HG02763 (cell line): ENCODE measurements around the gene SEC14L3.

Source experiments
- ATAC-seq: cut with Tn5 transposase; IDR thresholded peaks from one replicate; pipeline ENCODE4 v1.9.1; 2021; ENCODE audit warnings: mild to moderate bottlenecking, moderate library complexity; ENCODE audit not compliant: unreplicated experiment

The SEC14L3 gene

DNA sequence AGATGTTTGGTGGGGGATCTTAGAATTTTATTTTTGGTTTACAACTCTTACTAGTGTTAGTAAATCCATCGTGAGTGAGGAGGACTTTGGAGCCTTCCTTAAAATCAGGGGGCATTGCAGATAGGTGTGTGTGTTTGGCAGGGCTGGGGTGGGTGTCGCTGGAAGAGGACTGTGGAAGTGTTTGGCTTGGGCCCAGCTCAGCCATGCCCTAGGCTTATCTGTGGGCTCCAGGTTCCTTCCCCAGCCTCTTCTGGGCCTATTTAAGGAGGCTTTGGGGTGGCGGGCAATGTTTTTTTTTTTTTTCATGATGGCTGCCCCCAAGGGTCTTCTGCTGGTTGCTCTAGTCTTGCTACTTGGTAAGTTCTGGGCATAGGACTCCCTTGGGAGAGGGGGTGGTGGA, 24.2 kb downstream of the SEC14L3 start:
- no peak for ATAC-seq

DNA sequence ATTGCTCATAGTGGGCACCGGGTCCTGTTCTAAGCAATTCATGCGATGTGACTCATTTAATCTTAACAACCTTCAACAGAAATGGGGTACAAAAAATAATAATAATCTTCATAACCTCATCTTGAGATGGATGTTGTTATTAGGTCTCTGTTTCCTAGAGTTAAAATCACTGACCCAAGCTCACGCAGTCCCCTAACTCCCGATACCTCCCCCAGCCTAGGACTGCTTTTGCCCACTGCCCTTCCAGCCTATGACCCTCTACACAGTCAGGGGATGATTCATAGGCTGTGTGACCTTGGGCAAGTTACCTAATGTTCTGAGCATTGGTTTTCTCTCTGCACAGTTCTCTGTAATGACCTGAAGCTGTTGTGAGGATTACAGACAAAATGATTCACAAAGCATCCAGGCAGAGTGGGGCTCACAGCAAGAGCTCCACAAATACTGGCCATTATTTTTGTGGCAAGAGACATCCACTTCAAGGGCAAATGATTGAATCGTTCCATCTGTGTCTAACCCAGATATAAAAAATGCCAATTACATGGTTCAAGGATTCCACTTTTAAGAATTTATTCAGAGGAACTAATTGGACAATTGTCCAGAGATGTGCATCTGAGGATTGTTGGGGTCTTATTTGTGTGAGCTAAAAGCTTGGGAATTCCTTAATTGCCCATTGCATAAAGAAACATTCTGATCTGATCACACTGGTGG, 26.2 kb downstream of the SEC14L3 start:
- ATAC-seq: no peak

DNA sequence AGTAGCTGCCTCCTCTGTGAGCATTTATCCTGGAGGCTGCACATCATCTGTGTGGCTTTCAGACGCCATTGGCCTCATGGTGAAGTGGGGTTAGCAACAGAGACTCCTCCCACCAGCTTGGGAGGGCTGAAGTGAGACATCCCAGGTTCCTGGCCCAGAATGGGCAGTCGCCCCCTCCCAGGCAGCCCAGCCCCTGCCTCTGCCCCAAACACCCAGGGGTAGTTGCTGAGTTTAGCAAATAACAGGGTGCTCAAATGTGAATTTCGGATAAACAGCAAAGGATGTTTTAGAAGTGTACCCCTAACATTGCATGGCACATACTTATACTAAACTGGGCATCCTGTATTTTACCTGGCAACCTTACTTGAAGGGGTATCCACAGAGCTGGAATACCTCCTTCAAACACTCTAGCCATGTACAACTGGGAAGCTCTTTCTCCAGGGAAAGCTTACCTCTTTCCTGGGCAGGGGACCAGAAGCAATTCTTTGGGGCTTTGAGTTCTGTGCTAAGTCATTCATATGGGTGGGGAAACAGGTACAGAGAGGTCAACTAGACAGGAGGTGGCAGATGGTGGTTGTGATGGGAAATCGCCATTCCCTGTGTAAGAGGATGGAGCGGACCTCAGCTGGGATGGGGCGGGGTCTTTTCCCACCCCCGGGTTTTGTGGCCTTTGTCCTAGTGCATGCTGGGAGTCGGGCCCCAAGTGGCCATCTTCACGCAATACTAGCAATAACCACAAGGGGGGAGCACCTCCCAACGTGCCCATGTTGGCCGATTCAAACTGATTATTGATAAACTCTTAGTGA, 27.0 kb downstream of the SEC14L3 start:
- no peak for ATAC-seq

DNA sequence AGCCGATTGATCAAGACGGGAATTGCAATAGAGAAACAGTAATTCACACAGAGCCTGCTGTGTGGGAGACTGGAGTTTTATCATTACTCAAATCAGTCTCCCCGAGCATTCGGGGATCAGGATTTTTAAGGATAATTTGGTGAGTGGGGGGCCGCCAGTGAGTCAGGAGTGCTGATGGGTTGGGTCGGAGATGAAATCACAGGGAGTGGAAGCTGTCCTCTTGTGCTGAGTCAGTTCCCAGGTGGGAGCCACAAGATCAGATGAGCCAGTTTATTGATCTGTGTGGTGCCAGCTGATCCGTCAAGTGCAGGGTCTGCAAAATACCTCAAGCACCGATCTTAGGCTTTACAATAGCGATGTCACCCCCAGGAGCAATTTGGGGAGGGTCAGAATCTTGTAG, 30.7 kb downstream of the SEC14L3 start:
- ATAC-seq: no peak

DNA sequence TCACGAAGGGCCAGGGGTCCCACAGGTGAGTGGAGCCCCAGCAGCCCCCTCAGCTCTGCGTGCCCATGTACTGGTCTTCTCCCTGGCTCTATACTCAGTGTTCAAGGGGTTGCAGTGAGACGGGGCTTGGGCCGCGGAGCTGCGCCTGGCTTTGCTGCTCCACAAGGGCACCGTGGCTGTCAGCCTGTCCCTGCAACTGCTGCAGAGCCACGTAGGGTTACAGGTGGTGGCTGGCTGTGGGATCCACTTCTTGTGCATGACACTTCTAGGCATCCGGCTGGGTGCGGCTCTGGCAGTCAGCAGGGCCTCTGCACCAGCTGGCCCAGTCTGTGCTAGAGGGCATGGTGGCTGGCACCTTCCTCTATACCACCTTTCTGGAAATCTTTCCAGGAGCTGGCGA, 32.0 kb downstream of the SEC14L3 start:
- ATAC-seq: no peak

DNA sequence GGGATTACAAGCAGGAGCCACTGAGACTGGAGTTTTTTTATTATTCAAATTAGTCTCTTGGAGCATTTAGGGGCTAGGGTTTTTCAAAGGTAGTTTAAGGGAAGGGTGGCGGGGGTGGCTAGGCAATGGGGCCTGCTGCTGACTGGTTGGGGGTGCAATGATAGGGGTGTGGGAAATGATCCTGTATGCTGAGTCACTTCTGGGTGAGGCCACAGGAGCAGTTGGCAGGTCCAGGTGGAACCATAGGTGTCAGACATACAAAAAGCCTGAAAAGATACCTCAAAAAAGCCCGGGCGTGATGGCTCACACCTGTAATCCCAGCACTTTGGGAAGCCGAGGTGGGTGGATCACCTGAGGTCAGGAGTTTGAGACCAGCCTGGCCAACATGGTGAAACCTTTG, 32.6 kb downstream of the SEC14L3 start:
- no peak for ATAC-seq

DNA sequence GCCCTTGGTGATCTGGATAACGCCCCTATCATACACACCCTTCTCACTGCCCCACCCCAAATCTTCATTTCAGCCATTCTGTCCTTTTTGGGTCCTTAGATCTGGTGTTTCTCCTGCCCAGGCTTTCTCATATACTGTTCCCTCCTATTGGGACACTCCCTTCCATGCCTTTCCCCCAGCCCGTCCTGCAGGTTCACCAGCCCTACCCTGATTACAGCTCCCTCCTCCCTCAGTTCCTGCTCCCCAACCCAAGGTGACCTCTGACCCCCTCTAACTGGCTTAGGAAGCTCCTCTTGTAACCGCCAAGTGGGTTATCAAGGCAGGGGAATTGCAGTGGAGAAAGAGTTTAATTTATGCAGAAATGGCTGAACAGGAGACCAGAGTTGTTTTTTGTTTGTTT, 33.3 kb downstream of the SEC14L3 start:
- ATAC-seq: no peak

DNA sequence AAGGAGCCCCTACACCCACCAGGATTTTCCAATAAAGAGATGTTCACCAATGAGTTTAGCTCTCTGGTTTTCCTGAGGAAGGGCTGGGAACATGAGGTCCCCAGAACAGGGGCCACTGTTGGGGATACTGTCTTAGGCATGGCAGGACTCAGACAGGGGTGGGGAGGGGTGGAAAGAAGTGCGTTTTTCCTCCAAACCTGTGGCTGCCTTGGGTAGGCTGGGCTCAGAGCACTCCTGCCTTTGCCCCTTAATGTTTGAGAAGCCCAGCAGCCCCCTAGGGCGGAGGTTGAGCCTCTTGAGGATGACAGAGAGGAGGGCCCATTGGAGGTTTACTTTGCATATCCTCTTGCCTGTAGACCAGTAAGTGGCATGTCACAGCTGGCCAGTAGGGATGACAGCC, 35.6 kb downstream of the SEC14L3 start:
- ATAC-seq: no peak

DNA sequence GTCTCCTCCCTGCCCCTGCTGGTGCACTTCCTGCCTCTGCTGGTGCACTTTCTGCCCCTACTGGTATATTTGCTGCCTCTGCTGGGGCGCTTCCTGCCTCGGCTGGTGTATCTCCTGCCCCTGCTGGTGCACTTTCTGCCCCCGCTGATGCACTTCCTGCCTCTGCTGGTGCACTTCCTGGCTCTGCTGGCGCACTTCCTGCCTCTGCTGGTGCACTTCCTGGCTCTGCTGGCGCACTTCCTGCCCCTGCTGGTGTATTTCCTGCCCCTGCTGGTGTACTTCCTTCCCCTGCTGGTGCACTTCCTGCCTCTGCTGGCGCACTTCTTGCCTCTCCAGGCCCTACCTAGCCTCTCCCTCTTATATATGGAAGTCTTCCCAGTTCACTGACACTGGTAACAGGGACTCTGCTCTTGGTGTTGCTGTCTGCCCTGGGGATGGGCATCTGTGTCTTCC, 36.1 kb downstream of the SEC14L3 start:
- no peak for ATAC-seq

DNA sequence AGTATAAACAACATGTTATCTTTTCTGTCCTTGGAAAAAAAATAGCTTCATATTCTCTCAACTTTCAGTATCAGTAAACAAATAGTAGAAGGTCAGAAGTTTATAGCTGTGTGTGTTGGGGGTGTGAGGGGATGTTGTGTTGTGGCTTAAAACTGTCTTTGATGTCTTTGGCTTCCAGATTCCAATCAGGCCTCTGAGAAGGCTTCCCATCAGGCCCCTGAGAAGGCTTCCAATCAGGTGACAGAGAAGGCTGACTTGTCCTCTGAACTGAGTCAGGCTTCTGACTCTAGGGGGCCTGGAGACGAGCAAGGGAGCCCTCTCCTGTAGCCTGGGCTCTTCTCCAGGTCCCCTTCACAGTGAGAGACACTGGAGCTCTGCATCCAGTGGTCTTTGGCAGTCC, 37.0 kb downstream of the SEC14L3 start:
- ATAC-seq: no peak

DNA sequence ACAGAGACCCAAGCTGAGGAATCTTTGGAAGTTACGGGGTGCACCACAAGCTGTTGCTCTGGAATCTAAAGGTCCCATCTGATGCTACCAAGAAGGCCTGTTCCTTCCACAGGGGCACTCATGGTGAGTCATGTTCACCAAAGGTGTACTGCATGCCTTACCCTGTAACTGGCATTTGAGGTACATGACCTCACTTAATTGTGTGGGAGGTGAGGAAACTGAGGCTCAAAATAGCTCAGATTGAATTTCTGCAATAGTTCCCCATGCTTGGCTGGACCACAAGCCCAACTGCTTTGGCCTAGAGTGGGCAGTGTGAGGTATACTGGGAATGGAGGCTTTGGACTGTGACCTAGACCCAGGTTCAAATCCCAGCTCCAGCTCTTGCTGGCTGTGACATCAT, 38.0 kb downstream of the SEC14L3 start:
- no peak for ATAC-seq

DNA sequence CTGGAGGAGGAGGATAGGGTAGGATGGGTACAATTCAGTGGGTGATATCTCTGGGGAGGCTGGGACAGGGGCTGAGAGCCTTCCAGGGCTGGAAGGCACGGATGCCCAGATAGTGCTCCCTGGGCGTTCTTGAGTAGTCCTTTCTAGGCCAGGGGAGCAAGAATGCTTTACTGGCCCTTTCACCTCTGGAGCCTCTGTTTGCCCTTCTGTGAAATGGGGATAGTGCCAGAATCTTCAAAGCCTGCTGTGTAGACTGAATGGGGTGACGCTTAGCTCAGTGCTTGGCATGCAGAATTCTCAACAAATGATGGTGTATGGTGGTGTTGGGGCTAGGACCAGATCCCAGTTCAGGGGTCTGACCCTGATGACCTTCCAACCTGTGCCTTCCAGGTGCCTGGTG, 38.6 kb downstream of the SEC14L3 start:
- no peak for ATAC-seq

DNA sequence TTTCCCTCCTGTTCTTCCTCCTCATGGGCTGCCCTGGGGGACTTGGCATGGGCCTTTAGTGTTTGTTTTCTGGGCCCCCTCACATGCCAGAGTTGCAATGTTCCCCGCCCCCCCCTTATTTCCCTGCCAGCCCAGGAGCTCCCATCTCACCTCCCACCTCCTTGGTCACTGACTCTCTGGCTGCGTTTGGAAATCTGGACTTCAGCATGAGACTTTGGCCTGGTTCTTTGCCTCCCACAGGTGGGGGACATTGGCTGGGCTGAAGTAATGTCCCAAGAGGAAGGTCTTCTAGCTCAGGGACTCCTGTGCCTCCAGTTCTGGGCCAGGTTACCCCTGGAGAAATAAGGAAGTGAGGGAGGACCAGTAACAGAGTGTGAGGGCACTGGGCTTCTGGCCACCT, 39.3 kb downstream of the SEC14L3 start:
- ATAC-seq: no peak

DNA sequence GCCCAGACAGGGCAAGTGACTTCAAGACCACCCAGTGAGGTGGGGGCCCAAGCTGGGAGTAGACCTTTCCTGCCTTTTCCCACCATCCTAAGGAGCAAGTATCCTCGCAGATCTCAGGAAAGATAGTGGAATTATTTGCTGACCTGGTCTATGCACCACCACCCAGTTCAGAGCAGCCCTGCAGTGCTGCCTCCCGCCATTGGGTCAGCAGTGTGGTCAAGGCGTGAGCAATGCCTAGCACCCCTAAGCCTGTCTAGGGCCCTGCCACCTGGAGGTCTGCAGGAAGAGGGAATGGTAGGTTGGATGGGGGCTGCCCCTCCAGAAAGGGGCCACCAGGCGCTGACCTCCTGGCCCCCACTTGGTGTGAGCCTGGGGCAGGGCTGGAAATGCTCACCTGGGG, 39.7 kb downstream of the SEC14L3 start:
- ATAC-seq: no peak

DNA sequence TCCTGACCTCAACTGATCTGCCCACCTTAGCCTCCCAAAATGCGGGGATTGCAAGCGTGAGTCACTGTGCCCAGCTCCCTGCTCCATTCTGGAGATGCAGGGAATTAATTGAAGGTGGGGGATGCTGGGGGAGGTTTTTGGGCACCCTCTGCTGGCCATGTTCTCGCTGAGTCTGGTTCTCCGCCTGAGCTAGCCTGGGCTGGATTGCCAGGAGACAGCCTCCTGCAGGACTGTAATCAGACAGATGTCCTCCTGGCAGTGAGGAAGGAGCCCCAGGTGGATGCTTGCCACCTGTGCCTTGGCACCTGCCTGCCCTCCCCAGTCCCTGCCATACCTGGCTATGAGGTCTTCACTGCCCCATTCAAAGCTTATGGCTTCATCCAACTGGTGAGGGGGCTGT, 40.9 kb downstream of the SEC14L3 start:
- no peak for ATAC-seq

DNA sequence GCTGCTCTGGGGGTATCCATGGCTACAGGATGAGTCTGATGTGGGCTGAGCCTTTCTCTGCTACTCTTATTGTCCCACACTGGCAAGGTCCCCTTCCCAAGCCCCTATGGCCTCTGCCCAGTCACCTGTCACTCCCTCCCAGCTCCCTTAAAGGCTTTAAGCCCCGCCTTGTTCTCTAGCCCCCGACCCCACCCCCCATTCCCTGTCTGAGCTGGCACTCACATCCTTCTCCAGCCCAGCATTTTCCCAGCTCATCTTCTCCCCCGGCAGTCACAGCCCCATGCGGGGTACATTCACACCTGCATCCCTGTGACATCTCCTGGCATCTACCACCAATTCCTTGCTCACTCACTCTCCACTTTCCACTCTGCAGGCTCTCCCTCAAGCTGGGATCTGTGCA, 41.9 kb downstream of the SEC14L3 start:
- ATAC-seq: no peak

DNA sequence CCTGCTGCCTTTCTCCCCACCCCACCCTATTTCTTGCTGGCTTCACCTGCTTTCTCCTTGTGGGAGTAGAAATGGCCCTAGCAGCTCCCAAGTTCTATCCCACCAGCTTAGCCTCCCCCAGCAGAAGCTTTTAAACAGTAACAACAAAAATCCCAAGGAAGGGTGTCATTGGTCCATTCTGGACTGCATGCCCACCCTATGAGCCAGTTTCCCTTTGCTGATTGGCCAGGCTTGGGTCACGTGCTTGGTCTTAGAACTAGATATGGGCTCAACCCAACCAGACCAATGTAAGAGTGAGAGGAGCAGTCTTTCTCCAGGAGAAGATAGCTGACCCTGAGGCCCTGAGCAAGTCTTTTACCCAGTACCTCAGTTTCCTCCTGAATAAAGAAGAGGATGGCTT, 43.9 kb downstream of the SEC14L3 start:
- no peak for ATAC-seq

DNA sequence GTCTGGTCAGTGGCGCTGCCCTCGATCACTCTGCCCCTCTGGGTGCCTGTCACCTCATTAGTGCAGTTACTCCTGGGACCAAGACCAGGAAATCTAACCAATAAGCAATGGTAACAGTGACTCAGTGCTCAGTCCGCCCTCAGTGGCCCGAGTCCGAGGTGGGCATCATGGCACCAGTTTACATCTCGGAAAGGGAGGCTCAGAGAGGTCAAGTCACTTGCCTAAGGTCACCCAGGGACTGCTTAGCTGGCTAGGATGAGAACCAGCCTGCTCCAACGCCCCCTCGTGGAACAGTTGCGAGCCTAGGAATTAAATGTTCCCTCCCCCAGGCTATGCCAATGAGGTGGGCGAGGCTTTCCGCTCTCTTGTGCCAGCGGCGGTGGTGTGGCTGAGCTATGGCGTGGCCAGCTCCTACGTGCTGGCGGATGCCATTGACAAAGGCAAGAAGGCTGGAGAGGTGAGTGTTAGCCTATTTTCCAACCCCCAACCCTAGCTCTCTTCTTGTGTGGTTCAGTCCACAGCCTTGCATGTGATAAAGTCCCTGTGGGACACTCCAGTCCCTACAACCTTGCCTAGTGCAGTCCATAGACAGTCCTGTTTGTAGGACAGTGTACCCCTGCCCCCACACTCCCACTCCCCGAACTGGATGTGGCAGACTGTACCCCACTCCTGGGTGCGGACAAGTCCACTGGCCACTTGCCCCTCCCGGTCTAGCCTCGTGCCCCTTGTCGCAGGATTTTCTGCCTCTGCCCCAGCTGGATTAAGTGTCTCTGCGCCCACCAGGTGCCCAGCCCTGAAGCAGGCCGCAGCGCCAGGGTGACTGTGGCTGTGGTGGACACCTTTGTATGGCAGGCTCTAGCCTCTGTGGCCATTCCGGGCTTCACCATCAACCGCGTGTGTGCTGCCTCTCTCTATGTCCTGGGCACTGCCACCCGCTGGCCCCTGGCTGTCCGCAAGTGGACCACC, 45.1 kb downstream of the SEC14L3 start:
- no peak for ATAC-seq

DNA sequence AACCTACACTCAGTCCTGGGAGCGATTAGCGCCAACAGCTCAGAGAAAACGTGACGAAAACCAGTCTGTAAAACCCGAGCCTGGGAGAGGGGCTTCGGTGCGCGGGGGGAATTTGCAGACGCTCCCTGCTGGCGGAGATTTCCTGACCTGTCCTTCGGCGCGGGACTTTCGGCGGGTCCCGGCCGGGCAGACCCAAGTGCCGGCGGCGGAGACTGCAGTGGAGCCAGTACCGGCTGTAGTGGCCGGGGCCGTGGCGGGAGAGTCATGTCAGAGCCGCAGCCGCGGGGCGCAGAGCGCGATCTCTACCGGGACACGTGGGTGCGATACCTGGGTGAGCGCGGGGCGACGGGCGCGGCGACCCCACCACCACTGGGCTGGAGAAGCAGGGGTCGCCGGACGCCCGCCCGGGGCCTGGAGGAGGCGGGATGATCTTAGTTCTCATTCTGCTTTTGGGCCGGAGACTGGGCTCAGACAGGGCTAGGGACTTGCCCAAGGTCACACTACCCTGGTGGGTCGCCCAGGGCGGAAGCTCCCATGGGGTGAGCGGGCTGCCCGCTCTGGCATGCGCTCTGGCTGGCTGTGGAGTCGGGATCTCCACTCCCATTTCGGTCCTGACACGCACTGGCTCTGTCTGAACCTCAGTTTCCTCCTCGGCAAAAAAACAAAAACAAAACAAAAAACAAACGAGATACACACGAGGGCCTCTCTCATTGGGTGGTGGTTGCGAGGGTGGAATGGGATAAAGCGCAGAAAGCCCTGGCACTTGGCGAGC, 46.0 kb downstream of the SEC14L3 start, which contains the start of gene MTFP1:
TSS of gene MTFP1 (plus strand) at position 153 of the 772 bp plus-strand sequence. CDS start at position 265, 112 bp downstream.
- ATAC-seq: no peak

DNA sequence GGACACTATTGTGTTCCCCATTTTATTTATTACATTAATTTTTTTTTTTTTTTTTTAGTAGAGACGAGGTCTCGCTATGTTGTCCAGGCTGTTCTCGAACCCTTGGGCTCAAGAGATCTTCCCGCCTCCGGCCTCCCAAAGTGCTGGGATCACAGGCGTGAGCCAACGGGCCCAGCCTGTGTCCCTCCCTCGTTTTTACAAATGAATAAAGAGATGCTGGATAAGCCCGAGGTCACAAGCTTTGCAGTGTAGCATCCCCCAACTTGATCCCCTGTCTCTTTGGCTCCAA, 46.5 kb downstream of the SEC14L3 start:
- no peak for ATAC-seq
